ENCODE results near the gene ADGRL1.

GRCh38 chr19:14135985-14136508 lies 69.9 kb downstream of the ADGRL1 start:
- TF ChIP-seq CTCF (conservative IDR thresholded peaks at IDR 0.05 in 1 of 2, IDR thresholded peaks at IDR 0.05 in 1 of 2; ENCODE audit: low read depth in 1 of 2, low read length in 2 of 2) (no peak), EZH2 (IDR thresholded peaks at IDR 0.05; ENCODE audit: low read length, missing control alignments) (no peak)
